C1 segment of cervical spinal cord (tissue), 14 donors: ENCODE results near the gene GNE.
"Not testable (repeated sequence)": the region's sequence is repeated elsewhere in the genome, so short reads cannot be mapped to it uniquely, and the experiment has no call there.

Source experiments
- DNase-seq, 14 donors: peaks; one replicate each; lab custom pipeline; 2025; lab: John Stamatoyannopoulos, UW

GNE gene

DNA sequence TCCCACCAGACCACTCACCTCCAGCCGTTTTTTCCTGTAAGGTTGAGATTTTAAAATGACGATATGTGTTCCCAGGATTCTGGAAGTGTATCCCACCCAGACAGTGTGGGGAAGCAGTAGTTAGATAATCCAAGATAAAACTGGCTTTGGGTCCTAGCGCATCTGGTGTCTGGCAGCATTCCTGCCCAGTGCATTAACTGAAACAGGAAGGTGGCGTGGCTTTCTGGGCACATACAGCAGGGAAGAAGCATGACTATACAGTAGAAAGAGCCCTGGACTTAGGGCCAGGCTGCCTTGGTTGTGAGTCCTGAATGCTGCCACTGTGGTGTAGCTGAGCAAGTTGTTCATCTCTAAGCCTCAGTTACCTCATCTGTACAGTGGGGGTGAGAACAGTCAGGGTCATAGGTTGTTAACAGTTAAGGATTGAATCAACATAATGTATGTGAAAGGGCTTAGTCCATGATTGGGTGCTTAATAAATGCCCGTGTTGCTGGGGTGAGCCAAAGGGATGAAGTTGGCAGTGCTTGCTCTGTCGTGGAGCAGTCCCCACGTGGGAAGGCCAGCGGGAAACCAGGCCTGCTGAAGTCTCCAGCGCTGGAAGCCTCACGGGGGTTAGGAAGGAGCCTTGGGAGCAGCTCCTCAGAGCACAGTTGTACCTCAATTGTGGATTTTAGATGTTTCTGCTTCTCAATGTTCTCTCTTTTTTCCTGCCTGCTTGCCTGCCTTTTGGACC lies 49.6 kb downstream of the GNE start:
- peak in 1 of 14 donors; percentile 3 for DNase-seq

GRCh38 chr9:36207546-36208012 lies 50.7 kb downstream of the GNE start:
- no peak for DNase-seq

DNA sequence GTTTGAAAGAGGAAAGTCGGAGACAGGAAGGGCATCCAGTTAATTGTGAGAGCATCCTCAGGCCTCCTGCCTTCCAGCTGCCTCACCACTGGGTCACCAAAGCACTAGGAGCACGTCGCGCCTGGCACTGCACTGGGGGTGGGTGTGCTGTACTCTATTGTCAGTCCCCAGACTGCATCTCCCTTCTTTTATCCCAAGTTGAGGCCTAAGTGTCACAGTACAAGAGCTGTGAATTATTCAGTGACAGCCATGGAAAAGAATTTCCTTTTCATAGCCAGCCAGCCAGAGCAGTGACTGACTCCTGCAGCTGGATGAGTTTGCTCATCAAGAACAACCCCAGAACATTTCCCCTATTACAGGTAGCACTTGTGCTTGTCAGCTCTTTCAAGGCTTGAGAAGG lies 51.2 kb downstream of the GNE start:
- peak in 9 of 14 donors; percentile 20 to 70 (median 34) for DNase-seq

DNA sequence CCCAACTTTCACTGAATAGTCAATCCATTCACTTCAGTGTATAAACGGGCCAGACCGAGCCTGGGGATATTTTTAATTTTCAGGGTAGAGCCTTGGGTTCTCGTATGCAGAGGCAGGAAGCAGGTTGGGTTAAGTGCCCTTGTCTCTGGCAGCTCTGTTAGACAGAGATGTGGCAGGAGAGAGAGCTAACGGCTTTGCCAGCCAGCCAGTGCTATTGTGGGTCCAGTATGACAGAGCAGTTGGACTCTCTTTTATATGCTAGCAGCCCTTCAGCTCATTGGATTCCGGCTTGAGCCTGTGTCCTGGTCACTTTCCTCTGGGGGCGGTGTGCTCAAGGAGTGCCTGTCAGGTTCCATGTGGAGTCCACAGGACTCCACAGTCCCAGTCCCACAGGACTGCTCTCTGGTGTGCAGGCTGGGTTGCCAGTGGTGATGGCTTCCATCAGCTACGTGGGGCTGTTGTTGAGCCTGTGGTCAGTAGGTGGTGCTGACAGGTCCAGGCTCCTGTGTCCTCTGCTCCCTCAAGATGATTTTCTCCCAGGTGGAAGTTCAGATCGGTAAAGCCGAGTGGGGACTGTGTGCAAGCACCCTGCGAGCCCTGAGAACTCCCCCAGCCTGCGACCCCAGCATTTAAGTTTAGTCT lies 53.2 kb downstream of the GNE start:
- peak in 2 of 14 donors; percentile 18 to 28 for DNase-seq

GRCh38 chr9:36194326-36195000 lies 63.8 kb downstream of the GNE start:
- DNase-seq, result no peak

GRCh38 chr9:36193023-36193422 lies 65.2 kb downstream of the GNE start:
- no peak for DNase-seq

GRCh38 chr9:36192196-36192595 lies 66.1 kb downstream of the GNE start:
- no peak for DNase-seq

DNA sequence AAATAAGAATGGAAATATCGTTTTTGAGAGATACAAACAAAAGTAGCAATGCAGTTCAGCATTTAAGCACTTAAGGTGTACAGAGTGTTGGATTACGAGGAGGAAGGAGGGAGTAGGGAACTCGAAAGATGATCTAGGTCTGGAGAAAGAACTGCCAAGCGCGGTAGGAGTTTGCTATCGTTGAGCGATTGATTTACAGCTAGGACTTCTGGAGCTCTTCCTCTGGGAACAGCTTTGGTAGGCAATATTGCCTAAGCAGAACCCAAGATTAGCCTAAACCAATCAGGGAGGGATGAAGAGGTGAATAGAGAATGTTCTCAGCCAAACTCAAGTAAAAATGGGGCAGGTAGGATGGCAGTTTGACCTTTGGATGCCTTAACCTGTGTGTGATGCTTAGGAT lies 66.6 kb downstream of the GNE start:
- no peak for DNase-seq

GRCh38 chr9:36191290-36191645 lies 67.0 kb downstream of the GNE start:
- DNase-seq, result peak in 2 of 14 donors; percentile 30 to 41

DNA sequence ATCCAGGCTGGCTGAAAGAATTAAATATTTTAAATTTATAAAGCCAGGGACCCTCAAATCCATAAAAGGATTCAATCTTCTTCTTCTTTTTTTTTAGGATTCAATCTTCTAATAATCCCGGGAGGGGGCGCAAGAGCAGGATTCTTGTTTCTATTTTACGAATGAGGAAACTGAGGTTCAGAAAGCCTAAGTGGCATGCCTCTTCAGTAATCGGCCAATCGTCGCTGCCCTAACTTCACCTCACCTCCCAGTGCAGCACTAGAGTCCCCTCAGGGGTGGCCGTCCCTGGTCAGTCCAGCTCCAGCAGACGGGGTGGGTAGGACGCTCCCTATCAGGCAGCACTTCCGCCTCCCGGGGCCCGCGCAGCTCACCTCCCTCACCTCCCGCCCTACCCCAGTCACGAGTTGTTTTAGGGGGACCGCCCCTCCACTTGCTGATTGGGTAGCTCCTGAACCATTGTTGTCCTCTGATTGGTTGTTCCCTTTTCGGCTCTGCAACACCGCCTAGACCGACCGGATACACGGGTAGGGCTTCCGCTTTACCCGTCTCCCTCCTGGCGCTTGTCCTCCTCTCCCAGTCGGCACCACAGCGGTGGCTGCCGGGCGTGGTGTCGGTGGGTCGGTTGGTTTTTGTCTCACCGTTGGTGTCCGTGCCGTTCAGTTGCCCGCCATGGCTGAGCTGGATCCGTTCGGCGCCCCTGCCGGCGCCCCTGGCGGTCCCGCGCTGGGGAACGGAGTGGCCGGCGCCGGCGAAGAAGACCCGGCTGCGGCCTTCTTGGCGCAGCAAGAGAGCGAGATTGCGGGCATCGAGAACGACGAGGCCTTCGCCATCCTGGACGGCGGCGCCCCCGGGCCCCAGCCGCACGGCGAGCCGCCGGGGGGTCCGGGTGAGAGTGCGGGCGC lies 67.6 kb downstream of the GNE start, which contains the start of gene CLTA:
Gene CLTA (plus strand): TSS at position 534 of the 902 bp plus-strand sequence. CDS start 136 bp downstream, at position 670.
- peak; percentile 83 to 100 (median 96) for DNase-seq

DNA sequence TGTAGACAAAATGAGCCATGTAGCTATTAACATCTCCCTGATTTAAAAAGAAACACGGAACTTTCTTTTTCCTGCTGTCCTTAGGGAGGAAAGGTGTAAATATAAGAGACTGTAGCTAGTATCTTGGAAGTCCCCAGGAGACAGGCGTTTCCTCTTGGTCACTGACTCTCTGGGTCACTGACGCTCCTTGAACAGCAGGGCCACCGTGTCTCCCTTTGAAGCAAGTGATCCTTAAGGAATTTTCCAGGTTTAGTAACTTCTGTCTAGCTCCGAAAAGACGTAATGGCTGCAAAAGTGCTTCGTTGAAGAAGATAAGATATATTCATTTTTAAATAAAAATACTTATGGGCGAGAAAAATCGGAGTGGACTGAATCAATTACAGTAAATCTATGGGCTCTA lies 68.3 kb downstream of the GNE start:
- DNase-seq, result peak in 1 of 14 donors; percentile 18

GRCh38 chr9:36188212-36188611 lies 70.0 kb downstream of the GNE start:
- DNase-seq, result no peak

- DNase-seq, result no peak
Measured at GRCh38 chr9:36187414-36187813, 70.8 kb downstream of the GNE start.

DNA sequence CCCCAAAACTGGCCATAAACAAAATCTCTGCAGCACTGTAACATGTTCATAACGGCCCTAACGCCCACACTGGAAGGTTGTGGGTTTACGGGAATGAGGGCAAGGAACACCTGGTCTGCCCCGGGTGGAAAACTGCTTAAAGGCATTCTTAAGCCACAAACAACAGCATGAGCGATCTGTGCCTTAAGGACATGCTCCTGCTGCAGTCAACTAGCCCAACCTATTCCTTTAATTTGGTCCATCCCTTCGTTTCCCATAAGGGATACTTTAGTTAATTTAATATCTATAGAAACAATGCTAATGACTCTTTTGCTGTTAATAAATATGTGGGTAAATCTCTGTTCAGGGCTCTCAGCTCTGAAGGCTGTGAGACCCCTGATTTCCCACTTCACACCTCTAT lies 78.0 kb downstream of the GNE start:
- DNase-seq, result not testable (repeated sequence)

DNA sequence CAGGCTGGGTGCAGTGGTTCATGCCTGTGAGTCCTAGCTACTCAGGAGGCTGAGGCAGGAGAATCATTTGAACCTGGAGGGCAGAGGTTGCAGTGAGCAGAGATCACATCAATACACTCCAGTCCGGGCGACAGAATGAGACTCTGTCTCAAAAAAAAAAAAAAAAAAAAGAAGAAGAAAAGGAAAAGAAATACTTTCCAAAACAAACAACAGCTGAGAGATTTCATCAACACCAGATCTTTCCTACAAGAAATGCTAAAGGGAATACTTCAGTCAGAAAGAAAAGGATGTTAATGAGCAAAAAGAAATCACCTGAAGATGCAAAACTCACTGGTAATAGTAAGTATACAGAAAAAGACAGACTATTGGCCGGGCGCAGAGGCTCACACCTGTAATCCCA lies 80.7 kb downstream of the GNE start:
- no peak for DNase-seq

GRCh38 chr9:36176496-36176895 lies 81.8 kb downstream of the GNE start:
- DNase-seq, result not testable (repeated sequence)

- DNase-seq, result not testable (repeated sequence)
Measured at GRCh38 chr9:36175209-36175608, 83.0 kb downstream of the GNE start.

DNA sequence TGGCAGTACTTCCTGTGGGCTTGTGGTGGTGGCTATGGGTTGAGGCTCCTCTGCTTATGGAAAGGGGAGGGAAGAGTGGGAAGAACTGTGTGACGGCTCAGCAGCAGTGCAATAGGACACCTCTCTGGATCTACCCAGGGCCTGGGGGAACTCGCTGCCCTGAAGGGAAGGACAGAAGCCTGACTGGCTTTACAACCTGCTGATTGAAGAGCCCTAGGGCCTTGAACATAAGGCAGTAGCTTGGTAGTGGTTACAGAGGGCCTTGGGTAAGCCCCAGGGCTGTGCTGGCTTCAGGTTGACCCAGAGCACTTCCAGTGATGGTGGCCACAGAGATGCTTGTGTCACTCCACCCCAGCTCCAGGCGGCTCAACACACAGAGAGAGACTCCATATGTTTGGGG lies 83.5 kb downstream of the GNE start:
- no peak for DNase-seq

DNA sequence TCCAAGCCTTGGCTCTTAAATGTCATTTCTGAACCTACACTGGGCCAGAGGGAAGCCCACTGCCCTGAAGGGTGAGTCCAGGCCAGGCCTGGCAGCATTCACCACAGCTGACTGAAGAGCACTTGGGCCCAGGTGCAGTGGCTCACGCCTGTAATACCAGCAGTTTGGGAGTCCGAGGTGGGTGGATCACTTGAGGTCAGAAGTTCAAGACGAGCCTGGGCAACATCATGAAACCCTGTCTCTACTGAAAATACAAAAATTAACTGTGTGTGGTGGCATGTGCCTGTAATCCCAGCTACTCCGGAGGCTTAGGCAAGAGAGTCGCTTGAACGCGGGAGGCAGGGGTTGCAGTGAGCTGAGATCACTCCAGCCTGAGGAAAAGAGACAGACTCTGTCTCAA lies 84.0 kb downstream of the GNE start:
- no peak for DNase-seq

- DNase-seq, result no peak
Measured at GRCh38 chr9:36173861-36174260, 84.4 kb downstream of the GNE start.

DNA sequence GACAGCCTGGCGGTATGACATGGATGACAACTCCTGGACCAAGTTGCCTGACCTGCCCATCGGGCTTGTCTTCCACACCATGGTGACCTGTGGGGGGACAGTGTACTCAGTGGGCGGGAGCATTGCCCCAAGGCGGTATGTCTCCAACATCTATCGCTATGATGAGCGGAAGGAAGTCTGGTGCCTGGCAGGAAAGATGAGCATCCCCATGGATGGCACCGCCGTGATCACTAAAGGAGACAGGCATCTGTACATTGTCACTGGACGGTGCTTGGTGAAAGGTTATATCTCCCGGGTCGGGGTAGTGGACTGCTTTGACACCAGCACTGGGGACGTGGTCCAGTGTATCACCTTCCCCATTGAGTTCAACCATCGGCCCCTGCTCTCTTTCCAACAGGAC lies 87.7 kb downstream of the GNE start:
- no peak for DNase-seq

DNA sequence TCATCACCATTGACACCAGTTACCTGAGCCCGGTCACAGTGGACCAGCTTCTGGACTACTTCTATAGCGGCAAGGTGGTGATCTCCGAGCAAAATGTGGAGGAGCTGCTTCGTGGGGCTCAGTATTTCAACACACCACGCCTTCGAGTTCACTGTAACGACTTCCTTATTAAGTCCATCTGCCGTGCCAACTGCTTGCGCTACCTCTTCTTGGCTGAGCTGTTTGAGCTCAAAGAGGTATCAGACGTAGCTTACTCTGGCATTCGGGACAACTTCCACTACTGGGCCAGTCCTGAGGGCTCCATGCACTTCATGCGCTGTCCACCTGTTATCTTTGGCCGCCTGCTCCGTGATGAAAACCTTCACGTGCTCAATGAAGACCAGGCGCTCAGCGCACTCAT lies 88.5 kb downstream of the GNE start:
- DNase-seq, result no peak
